Natural killer cell (primary cell): Measurements from ENCODE around the gene CDH23. TPM values are rescaled to one million over a fixed set of nuclear protein-coding genes. Genes with fewer than 3 reads are reported as not detected.

Experiments
- ATAC-seq, 3 donors: fragments of 150-1000 bp in 2 of 3; fragments of 200-7000 bp in 1 of 3; cut with Tn5 transposase; 1 replicate in 1 of 3; 2 replicates in 2 of 3; pipeline ENCODE4 v1.10.0; 2021; ENCODE audit warnings: mild to moderate bottlenecking in 2 of 3, moderate library complexity in 2 of 3
- DNase-seq, 2 donors: peaks; one replicate each; pipeline versions ENCODE4 v3.0.0 to v3.0.0-alpha.2; 2013 to 2021; ENCODE audit warnings: mixed read lengths in 1 of 2
- H3K27ac ChIP-seq: one replicate; pipeline ENCODE4 v1.5.1; 2013; ENCODE audit warnings: mild to moderate bottlenecking, low read length
- H3K27me3 ChIP-seq: one replicate; pipeline ENCODE4 v1.6.1; 2013; ENCODE audit warnings: low read length; ENCODE audit not compliant: control insufficient read depth, insufficient read depth
- H3K36me3 ChIP-seq: one replicate; pipeline ENCODE4 v1.6.1; 2013; ENCODE audit warnings: low read length; ENCODE audit not compliant: control insufficient read depth, insufficient read depth
- H3K4me1 ChIP-seq: one replicate; pipeline ENCODE4 v1.6.1; 2013; ENCODE audit warnings: low read length; ENCODE audit not compliant: control insufficient read depth, insufficient read depth
- H3K4me3 ChIP-seq: one replicate; pipeline ENCODE4 v1.5.1; 2013; ENCODE audit warnings: low read length
- H3K9me3 ChIP-seq: one replicate; pipeline ENCODE4 v1.6.1; 2013; ENCODE audit warnings: low read length; ENCODE audit not compliant: control insufficient read depth, insufficient read depth
- H3K27ac Mint-ChIP-seq, 2 donors: one replicate each; pipeline ENCODE4 v1.8.0; 2022; ENCODE audit warnings: mild to moderate bottlenecking in 2 of 2, mixed read lengths in 2 of 2, moderate library complexity in 1 of 2
- H3K27me3 Mint-ChIP-seq, 2 donors: one replicate each; pipeline ENCODE4 v1.8.0; 2022; ENCODE audit warnings: low read depth in 2 of 2, mixed read lengths in 2 of 2
- H3K36me3 Mint-ChIP-seq: one replicate; pipeline ENCODE4 v1.8.0; 2022; ENCODE audit warnings: mixed read lengths
- H3K4me1 Mint-ChIP-seq, 2 donors: one replicate each; pipeline ENCODE4 v1.8.0; 2022; ENCODE audit warnings: mixed read lengths in 2 of 2
- H3K4me3 Mint-ChIP-seq: one replicate; pipeline ENCODE4 v1.8.0; 2022; ENCODE audit warnings: mild to moderate bottlenecking, moderate library complexity, mixed read lengths
- H3K9me3 Mint-ChIP-seq, 2 donors: one replicate each; pipeline ENCODE4 v1.8.0; 2022; ENCODE audit warnings: mixed read lengths in 2 of 2
- WGBS: methylation state at CpG from one replicate; pipeline ENCODE4 v1.1.7; 2013; ENCODE audit warnings: missing lambda C conversion rate; ENCODE audit not compliant: insufficient coverage; 5-methylcytosine and 5-hydroxymethylcytosine counted together
- intact Hi-C: fragments of 100-400 bp; cut with micrococcal nuclease; formaldehyde crosslinking; loops from one replicate; pipeline ENCODE4 v1.14.2; 2022
- total RNA-seq, 4 donors: library from RNA; stranded (reverse); fragments of 120-200 nt in 1 of 4; gene quantifications; one replicate each; pipeline versions ENCODE4 v1.2.3 to v1.2.4, GENCODE V29; 2013 to 2022
- TF ChIP-seq, protein P1 (sequence below): fragments of 200-600 bp; IDR thresholded peaks from one replicate; pipeline ENCODE4 v1.8.0; 2022; ENCODE audit warnings: antibody characterized with exemption

CDH23 gene
- total RNA-seq, 3 donors from 2014 or later (not counting 1 experiment from before 2014, with no cell fraction given): 1.2 to 6.0 (median 4.3) TPM

- no peak overlapping the region for H3K27ac Mint-ChIP-seq
- H3K9me3 Mint-ChIP-seq: no peaks in the 10 kb centered on the region
- Histone ChIP-seq H3K4me3 (no peak overlapping the region), H3K36me3 (no peaks in the 10 kb centered on the region), H3K9me3 (no peaks in the 10 kb centered on the region), H3K27ac (no peak overlapping the region), H3K4me1 (no peaks in the 10 kb centered on the region), H3K27me3 (no peaks in the 10 kb centered on the region)
- TF ChIP-seq, protein P1, sequence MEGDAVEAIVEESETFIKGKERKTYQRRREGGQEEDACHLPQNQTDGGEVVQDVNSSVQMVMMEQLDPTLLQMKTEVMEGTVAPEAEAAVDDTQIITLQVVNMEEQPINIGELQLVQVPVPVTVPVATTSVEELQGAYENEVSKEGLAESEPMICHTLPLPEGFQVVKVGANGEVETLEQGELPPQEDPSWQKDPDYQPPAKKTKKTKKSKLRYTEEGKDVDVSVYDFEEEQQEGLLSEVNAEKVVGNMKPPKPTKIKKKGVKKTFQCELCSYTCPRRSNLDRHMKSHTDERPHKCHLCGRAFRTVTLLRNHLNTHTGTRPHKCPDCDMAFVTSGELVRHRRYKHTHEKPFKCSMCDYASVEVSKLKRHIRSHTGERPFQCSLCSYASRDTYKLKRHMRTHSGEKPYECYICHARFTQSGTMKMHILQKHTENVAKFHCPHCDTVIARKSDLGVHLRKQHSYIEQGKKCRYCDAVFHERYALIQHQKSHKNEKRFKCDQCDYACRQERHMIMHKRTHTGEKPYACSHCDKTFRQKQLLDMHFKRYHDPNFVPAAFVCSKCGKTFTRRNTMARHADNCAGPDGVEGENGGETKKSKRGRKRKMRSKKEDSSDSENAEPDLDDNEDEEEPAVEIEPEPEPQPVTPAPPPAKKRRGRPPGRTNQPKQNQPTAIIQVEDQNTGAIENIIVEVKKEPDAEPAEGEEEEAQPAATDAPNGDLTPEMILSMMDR: no peak
- H3K4me1 Mint-ChIP-seq: no peaks in the 10 kb centered on the region
- 95% methylated on average over 14 of the region's 14 CpGs for WGBS
- no peaks in the 10 kb centered on the region for H3K36me3 Mint-ChIP-seq
- H3K27me3 Mint-ChIP-seq: peaks cover 0 to 11% of the 10 kb centered on the region in 2 donors
- DNase-seq (no peak), ATAC-seq (no peak)
- intact Hi-C loops: no loop called here
- no peak overlapping the region for H3K4me3 Mint-ChIP-seq
Observed at GRCh38 chr10:71451754-71452153, 55.0 kb downstream of the CDH23 start.

DNA sequence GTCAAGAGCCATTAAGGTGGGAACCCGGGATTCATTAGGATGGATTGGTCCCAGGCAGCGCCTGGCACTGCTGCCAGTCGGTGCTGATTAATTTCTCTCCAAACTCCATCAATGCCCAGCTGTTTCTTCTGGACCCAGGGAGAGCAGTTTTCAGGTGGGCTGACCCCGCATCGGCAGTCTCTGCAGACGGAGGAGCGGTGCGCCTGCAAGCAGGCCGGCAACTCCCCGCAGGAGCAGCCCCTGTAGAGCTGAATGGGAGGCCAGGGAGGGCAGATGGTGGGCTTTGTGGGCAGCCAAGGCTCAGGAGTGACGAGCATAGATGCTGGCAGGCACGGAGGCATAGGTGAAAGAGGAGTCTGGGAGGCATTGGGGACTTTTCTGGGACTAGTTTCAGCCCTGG is 56.5 kb downstream of the CDH23 start:
- ATAC-seq: no peak
- H3K27ac Mint-ChIP-seq: no peak overlapping the region
- intact Hi-C loops: no loop called here
- Histone ChIP-seq H3K4me1 (no peaks in the 10 kb centered on the region), H3K27ac (no peak overlapping the region), H3K36me3 (no peaks in the 10 kb centered on the region), H3K27me3 (no peaks in the 10 kb centered on the region), H3K4me3 (no peak overlapping the region), H3K9me3 (no peaks in the 10 kb centered on the region)
- no peaks in the 10 kb centered on the region for H3K9me3 Mint-ChIP-seq
- WGBS: 84% methylated on average over 11 of the region's 12 CpGs
- H3K4me3 Mint-ChIP-seq: no peak overlapping the region
- TF ChIP-seq, protein P1: no peak
- no peaks in the 10 kb centered on the region for H3K4me1 Mint-ChIP-seq
- no peak for DNase-seq
- no peaks in the 10 kb centered on the region for H3K36me3 Mint-ChIP-seq
- H3K27me3 Mint-ChIP-seq: peaks cover 0 to 11% of the 10 kb centered on the region in 2 donors

GRCh38 chr10:71454347-71454746 is 57.6 kb downstream of the CDH23 start:
- TF ChIP-seq, protein P1: no peak
- Mint-ChIP-seq H3K27me3 (peaks cover 0 to 11% of the 10 kb centered on the region in 2 donors), H3K27ac (no peak overlapping the region), H3K4me1 (no peaks in the 10 kb centered on the region), H3K4me3 (no peak overlapping the region), H3K36me3 (no peaks in the 10 kb centered on the region), H3K9me3 (no peaks in the 10 kb centered on the region)
- H3K9me3 ChIP-seq: no peaks in the 10 kb centered on the region
- no peak overlapping the region for H3K4me3 ChIP-seq
- 87% methylated on average over 5 of the region's 5 CpGs for WGBS
- no peak overlapping the region for H3K27ac ChIP-seq
- DNase-seq (no peak), ATAC-seq (no peak)
- intact Hi-C loops: no loop called here
- H3K27me3 ChIP-seq: no peaks in the 10 kb centered on the region
- H3K4me1 ChIP-seq: no peaks in the 10 kb centered on the region
- no peaks in the 10 kb centered on the region for H3K36me3 ChIP-seq

- no peaks in the 10 kb centered on the region for H3K36me3 ChIP-seq
- Mint-ChIP-seq H3K9me3 (no peaks in the 10 kb centered on the region), H3K27ac (no peak overlapping the region), H3K4me3 (no peak overlapping the region), H3K4me1 (no peaks in the 10 kb centered on the region), H3K36me3 (no peaks in the 10 kb centered on the region), H3K27me3 (peaks cover 0 to 11% of the 10 kb centered on the region in 2 donors)
- H3K4me1 ChIP-seq: no peaks in the 10 kb centered on the region
- intact Hi-C loops: no loop called here
- TF ChIP-seq, protein P1: no peak
- no peak for ATAC-seq
- no peak for DNase-seq
- no peak overlapping the region for H3K4me3 ChIP-seq
- no peak overlapping the region for H3K27ac ChIP-seq
- H3K27me3 ChIP-seq: no peaks in the 10 kb centered on the region
- no peaks in the 10 kb centered on the region for H3K9me3 ChIP-seq
- WGBS: 60% methylated on average over 1 of the region's 2 CpGs
Observed at GRCh38 chr10:71455035-71455434, 58.3 kb downstream of the CDH23 start.
